Measurements from ENCODE around the gene MRTFA.
"Not testable (repeated sequence)": the region's sequence is repeated elsewhere in the genome, so short reads cannot be mapped to it uniquely, and the experiment has no call there.

MRTFA gene

GRCh38 chr22:40627612-40628011 is 8.9 kb downstream of the MRTFA start:
- Mint-ChIP-seq H3K4me1 (ENCODE audit: low read depth) (peaks cover 17% of the 10 kb centered on the region), H3K9me3 (peaks cover 3% of the 10 kb centered on the region), H3K27me3 (ENCODE audit: low read depth) (no peaks in the 10 kb centered on the region), H3K27ac (no peak overlapping the region), H3K36me3 (ENCODE audit: low read depth) (peaks cover 2% of the 10 kb centered on the region), H3K4me3 (no peak overlapping the region)
- DNase-seq (ENCODE audit: low spot score) = no peak

- Mint-ChIP-seq H3K27ac (no peak overlapping the region), H3K4me1 (ENCODE audit: low read depth) (peaks cover 16% of the 10 kb centered on the region), H3K27me3 (ENCODE audit: low read depth) (no peaks in the 10 kb centered on the region), H3K9me3 (peaks cover 7% of the 10 kb centered on the region), H3K4me3 (no peak overlapping the region), H3K36me3 (ENCODE audit: low read depth) (peaks cover 5% of the 10 kb centered on the region)
- DNase-seq (ENCODE audit: low spot score) = no peak
These were observed 9.7 kb downstream of the MRTFA start for GRCh38 chr22:40626851-40627250.

- H3K4me3 Mint-ChIP-seq; H3K27ac Mint-ChIP-seq; H3K27me3 Mint-ChIP-seq (ENCODE audit: low read depth); H3K36me3 Mint-ChIP-seq (ENCODE audit: low read depth); DNase-seq (ENCODE audit: low spot score): not testable (repeated sequence)
- Mint-ChIP-seq H3K4me1 (ENCODE audit: low read depth) (peaks cover 12% of the 10 kb centered on the region), H3K9me3 (peaks cover 14% of the 10 kb centered on the region)
These were observed 10.7 kb downstream of the MRTFA start for GRCh38 chr22:40625794-40626193.

GRCh38 chr22:40625281-40625680 is 11.2 kb downstream of the MRTFA start:
- not testable (repeated sequence) for H3K4me3 Mint-ChIP-seq; H3K27ac Mint-ChIP-seq; DNase-seq (ENCODE audit: low spot score); H3K27me3 Mint-ChIP-seq (ENCODE audit: low read depth)
- Mint-ChIP-seq H3K36me3 (ENCODE audit: low read depth) (peaks cover 13% of the 10 kb centered on the region), H3K9me3 (peaks cover 14% of the 10 kb centered on the region), H3K4me1 (ENCODE audit: low read depth) (peaks cover 12% of the 10 kb centered on the region)

GRCh38 chr22:40624770-40625169 is 11.7 kb downstream of the MRTFA start:
- H3K4me3 Mint-ChIP-seq = no peak overlapping the region
- H3K27ac Mint-ChIP-seq = no peak overlapping the region
- H3K36me3 Mint-ChIP-seq (ENCODE audit: low read depth) = peaks cover 13% of the 10 kb centered on the region
- DNase-seq (ENCODE audit: low spot score) = no peak
- no peaks in the 10 kb centered on the region for H3K27me3 Mint-ChIP-seq (ENCODE audit: low read depth)
- H3K4me1 Mint-ChIP-seq (ENCODE audit: low read depth) = peaks cover 12% of the 10 kb centered on the region
- H3K9me3 Mint-ChIP-seq = peaks cover 14% of the 10 kb centered on the region

GRCh38 chr22:40621309-40622151 is 15.0 kb downstream of the MRTFA start:
- H3K9me3 Mint-ChIP-seq = peaks cover 14% of the 10 kb centered on the region
- H3K27ac Mint-ChIP-seq = no peak overlapping the region
- peaks cover 20% of the 10 kb centered on the region for H3K36me3 Mint-ChIP-seq (ENCODE audit: low read depth)
- H3K4me3 Mint-ChIP-seq = no peak overlapping the region
- peaks cover 9% of the 10 kb centered on the region for H3K4me1 Mint-ChIP-seq (ENCODE audit: low read depth)
- no peak for DNase-seq (ENCODE audit: low spot score)
- no peaks in the 10 kb centered on the region for H3K27me3 Mint-ChIP-seq (ENCODE audit: low read depth)

- Mint-ChIP-seq H3K4me1 (ENCODE audit: low read depth) (peaks cover 10% of the 10 kb centered on the region), H3K36me3 (ENCODE audit: low read depth) (peaks cover 24% of the 10 kb centered on the region), H3K27ac (no peak overlapping the region), H3K4me3 (no peak overlapping the region), H3K27me3 (ENCODE audit: low read depth) (no peaks in the 10 kb centered on the region), H3K9me3 (peaks cover 14% of the 10 kb centered on the region)
- no peak for DNase-seq (ENCODE audit: low spot score)
These were observed 16.0 kb downstream of the MRTFA start for GRCh38 chr22:40620464-40621046.

- H3K27ac Mint-ChIP-seq = no peak overlapping the region
- no peak for DNase-seq (ENCODE audit: low spot score)
- no peaks in the 10 kb centered on the region for H3K27me3 Mint-ChIP-seq (ENCODE audit: low read depth)
- H3K4me1 Mint-ChIP-seq (ENCODE audit: low read depth) = peaks cover 8% of the 10 kb centered on the region
- no peak overlapping the region for H3K4me3 Mint-ChIP-seq
- H3K36me3 Mint-ChIP-seq (ENCODE audit: low read depth) = peaks cover 24% of the 10 kb centered on the region
- peaks cover 14% of the 10 kb centered on the region for H3K9me3 Mint-ChIP-seq
These were observed 18.1 kb downstream of the MRTFA start for GRCh38 chr22:40618400-40618799.

GRCh38 chr22:40616578-40616977 is 19.9 kb downstream of the MRTFA start:
- Mint-ChIP-seq H3K27me3 (ENCODE audit: low read depth) (no peaks in the 10 kb centered on the region), H3K27ac (no peak overlapping the region), H3K4me1 (ENCODE audit: low read depth) (peaks cover 7% of the 10 kb centered on the region), H3K9me3 (peaks cover 4% of the 10 kb centered on the region), H3K4me3 (no peak overlapping the region), H3K36me3 (ENCODE audit: low read depth) (peaks cover 17% of the 10 kb centered on the region)
- DNase-seq (ENCODE audit: low spot score) = no peak

GRCh38 chr22:40613067-40613466 is 23.5 kb downstream of the MRTFA start:
- Mint-ChIP-seq H3K27me3 (ENCODE audit: low read depth) (no peaks in the 10 kb centered on the region), H3K27ac (no peak overlapping the region), H3K9me3 (no peaks in the 10 kb centered on the region), H3K4me1 (ENCODE audit: low read depth) (peaks cover 2% of the 10 kb centered on the region), H3K36me3 (ENCODE audit: low read depth) (peaks cover 5% of the 10 kb centered on the region), H3K4me3 (no peak overlapping the region)
- no peak for DNase-seq (ENCODE audit: low spot score)

- Mint-ChIP-seq H3K9me3 (no peaks in the 10 kb centered on the region), H3K4me1 (ENCODE audit: low read depth) (peaks cover 2% of the 10 kb centered on the region), H3K27me3 (ENCODE audit: low read depth) (no peaks in the 10 kb centered on the region), H3K4me3 (no peak overlapping the region), H3K36me3 (ENCODE audit: low read depth) (peaks cover 4% of the 10 kb centered on the region), H3K27ac (no peak overlapping the region)
- DNase-seq (ENCODE audit: low spot score) = no peak
These were observed 24.2 kb downstream of the MRTFA start for GRCh38 chr22:40612291-40612751.

GRCh38 chr22:40611606-40612005 is 24.9 kb downstream of the MRTFA start:
- Mint-ChIP-seq H3K4me1 (ENCODE audit: low read depth) (peaks cover 6% of the 10 kb centered on the region), H3K36me3 (ENCODE audit: low read depth) (peaks cover 4% of the 10 kb centered on the region), H3K9me3 (no peaks in the 10 kb centered on the region), H3K27me3 (ENCODE audit: low read depth) (no peaks in the 10 kb centered on the region), H3K4me3 (no peak overlapping the region), H3K27ac (no peak overlapping the region)
- no peak for DNase-seq (ENCODE audit: low spot score)

GRCh38 chr22:40610329-40610850 is 26.1 kb downstream of the MRTFA start:
- Mint-ChIP-seq H3K36me3 (ENCODE audit: low read depth) (no peaks in the 10 kb centered on the region), H3K4me3 (no peak overlapping the region), H3K27me3 (ENCODE audit: low read depth) (no peaks in the 10 kb centered on the region), H3K27ac (no peak overlapping the region), H3K4me1 (ENCODE audit: low read depth) (peaks cover 12% of the 10 kb centered on the region), H3K9me3 (no peaks in the 10 kb centered on the region)
- no peak for DNase-seq (ENCODE audit: low spot score)

GRCh38 chr22:40609216-40609615 is 27.3 kb downstream of the MRTFA start:
- H3K4me3 Mint-ChIP-seq = no peak overlapping the region
- no peaks in the 10 kb centered on the region for H3K9me3 Mint-ChIP-seq
- H3K36me3 Mint-ChIP-seq (ENCODE audit: low read depth) = no peaks in the 10 kb centered on the region
- H3K27ac Mint-ChIP-seq = no peak overlapping the region
- H3K4me1 Mint-ChIP-seq (ENCODE audit: low read depth) = peaks cover 17% of the 10 kb centered on the region
- no peaks in the 10 kb centered on the region for H3K27me3 Mint-ChIP-seq (ENCODE audit: low read depth)
- no peak for DNase-seq (ENCODE audit: low spot score)

Measured in T-helper 2 cell treated with Interferon-gamma antibody and Interleukin-4, amounts not matched to agents 5 μg/mL and 100 μg/mL, for 36 hours (primary cell).